Measurements from ENCODE around the gene MICU2.

DNA sequence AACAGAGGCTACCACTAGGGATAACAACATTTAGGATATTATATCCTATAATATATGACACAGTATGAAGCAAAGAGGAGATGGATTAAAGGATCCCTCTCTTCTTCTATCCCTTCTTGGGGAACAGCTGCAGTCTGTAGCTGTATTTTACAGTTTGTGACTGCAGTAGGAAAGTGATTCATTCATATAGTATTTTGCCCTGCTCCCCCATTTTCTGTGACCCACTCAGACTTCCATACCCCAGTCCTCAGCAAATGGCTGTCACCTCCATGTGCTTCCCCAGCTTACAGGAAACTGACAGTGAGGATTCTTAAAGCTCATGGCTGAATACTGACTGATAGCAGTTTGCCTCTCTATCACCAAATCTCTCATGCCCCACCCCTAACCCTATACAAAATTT is 27.5 kb downstream of the MICU2 start:
- TF ChIP-seq, protein P1, sequence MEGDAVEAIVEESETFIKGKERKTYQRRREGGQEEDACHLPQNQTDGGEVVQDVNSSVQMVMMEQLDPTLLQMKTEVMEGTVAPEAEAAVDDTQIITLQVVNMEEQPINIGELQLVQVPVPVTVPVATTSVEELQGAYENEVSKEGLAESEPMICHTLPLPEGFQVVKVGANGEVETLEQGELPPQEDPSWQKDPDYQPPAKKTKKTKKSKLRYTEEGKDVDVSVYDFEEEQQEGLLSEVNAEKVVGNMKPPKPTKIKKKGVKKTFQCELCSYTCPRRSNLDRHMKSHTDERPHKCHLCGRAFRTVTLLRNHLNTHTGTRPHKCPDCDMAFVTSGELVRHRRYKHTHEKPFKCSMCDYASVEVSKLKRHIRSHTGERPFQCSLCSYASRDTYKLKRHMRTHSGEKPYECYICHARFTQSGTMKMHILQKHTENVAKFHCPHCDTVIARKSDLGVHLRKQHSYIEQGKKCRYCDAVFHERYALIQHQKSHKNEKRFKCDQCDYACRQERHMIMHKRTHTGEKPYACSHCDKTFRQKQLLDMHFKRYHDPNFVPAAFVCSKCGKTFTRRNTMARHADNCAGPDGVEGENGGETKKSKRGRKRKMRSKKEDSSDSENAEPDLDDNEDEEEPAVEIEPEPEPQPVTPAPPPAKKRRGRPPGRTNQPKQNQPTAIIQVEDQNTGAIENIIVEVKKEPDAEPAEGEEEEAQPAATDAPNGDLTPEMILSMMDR (IDR thresholded peaks at IDR 0.05), result no peak
- TF ChIP-seq POLR2A (IDR thresholded peaks at IDR 0.05) (no peak), POLR2AphosphoS5 (IDR thresholded peaks at IDR 0.05) (no peak), EP300 (IDR thresholded peaks at IDR 0.05) (no peak)
